ENCODE results near the gene VAV2.

VAV2 gene

DNA sequence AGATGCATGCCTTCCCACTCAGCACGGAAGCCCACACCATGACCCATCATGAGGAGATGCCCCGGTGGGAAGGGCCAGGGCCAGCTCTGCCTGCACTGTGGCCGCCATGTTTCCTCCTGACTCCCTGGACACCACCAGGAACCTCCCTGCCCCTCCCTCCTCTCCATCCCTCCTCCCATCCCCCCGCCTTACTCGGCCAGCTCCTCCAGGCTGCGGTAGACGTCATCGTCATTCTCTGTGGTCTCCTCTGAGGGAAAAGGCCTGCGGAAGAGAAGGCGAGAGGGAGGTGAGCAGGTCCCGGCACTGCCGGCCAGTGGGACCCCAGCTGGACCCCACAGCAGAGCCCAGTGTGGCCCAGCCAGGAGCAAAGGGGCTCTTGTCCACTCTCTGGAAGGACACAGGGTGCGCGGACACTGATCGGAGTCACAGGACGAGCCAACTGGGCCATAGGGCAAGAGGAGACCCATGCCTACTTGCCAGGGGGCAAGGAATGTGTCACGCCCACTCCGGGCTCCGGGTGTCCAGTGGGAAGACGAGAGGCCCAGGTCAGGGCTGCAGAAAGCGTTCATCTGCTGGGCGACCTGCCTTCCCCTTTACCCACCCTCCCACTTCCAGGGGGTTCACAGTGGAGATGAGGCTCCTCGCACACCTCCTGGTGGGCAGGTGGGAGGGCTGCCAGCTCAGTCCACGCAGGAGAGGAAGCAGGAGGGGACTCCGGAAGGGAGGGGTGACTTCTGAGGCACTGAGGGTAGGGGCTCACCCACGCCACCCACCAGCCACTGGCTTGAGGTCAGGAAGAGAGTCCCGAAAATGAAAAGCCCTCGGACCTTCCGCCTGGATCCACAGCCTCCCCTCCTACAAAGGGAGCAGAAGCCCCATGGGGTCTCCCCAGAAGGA is 157.8 kb downstream of the VAV2 start:
- Histone ChIP-seq H3K36me3 (peaks cover 0 to 42% (median 10%) of the 10 kb centered on the region in 11 experiments; a peak in 9 of 22 replicates), H3K27ac (no peak overlapping the region)
- TF ChIP-seq Cebpa-rat (IDR thresholded peaks at IDR 0.05) = no peak

DNA sequence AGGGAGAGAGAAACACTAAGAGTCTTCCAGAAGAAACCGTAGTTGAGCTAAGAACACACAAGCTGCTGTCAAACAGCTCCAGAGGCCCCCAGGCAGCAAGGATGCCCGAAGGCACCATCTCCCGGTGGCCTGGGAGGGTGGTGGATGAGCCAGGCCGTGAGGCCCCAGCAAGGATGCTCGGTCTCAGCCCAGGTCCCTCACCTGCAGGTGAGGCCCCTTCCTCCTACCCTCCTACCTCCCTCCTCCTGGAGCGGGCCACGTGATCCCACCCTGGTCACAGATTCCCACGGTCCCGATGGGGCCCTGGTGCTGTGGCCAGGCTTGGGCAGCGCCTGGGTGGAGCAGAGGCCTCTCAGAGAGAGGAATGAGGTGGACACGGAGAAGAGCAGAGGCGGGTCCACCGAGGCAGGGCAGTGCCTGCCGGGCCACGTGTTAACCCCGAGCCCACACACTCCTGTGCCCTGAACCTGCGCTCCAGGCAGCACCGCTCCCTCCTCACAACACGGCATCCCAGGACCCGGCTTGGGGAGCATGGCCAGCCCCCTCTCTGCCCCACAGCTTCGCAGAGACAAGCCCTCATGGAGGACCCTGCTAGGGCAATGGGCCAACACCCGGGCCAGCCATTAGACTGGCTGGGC is 158.6 kb downstream of the VAV2 start:
- no peak for TF ChIP-seq Cebpa-rat (IDR thresholded peaks at IDR 0.05)
- H3K9ac ChIP-seq = no peak overlapping the region
- H3K9me3 ChIP-seq (replicated peaks in 1 of 11) = no peaks in the 10 kb centered on the region
- no peak overlapping the region for H3K4me2 ChIP-seq
- peaks cover 0 to 61% (median 18%) of the 10 kb centered on the region in 11 experiments; a peak in 14 of 22 replicates for H4K20me1 ChIP-seq
- no peak overlapping the region for H3K27ac ChIP-seq
- H3K4me3 ChIP-seq = no peak overlapping the region
- no peaks in the 10 kb centered on the region for H3K27me3 ChIP-seq
- H3K4me1 ChIP-seq = peaks cover 8 to 17% (median 11%) of the 10 kb centered on the region in 10 experiments; a peak in 19 of 20 replicates
- peaks cover 0 to 47% (median 11%) of the 10 kb centered on the region in 11 experiments; a peak in 9 of 22 replicates for H3K36me3 ChIP-seq

More for the DNA sequence above, 157.8 kb downstream of the VAV2 start:
- H3K4me1 ChIP-seq = peaks cover 9 to 17% (median 11%) of the 10 kb centered on the region in 10 experiments; a peak in 19 of 20 replicates
- no peak overlapping the region for H3K4me3 ChIP-seq
- peaks cover 0 to 53% (median 18%) of the 10 kb centered on the region in 11 experiments; a peak in 14 of 22 replicates for H4K20me1 ChIP-seq
- H3K27me3 ChIP-seq = no peaks in the 10 kb centered on the region
- no peak overlapping the region for H3K9ac ChIP-seq
- no peak overlapping the region for H3K4me2 ChIP-seq
- no peaks in the 10 kb centered on the region for H3K9me3 ChIP-seq (replicated peaks in 1 of 11)

DNA sequence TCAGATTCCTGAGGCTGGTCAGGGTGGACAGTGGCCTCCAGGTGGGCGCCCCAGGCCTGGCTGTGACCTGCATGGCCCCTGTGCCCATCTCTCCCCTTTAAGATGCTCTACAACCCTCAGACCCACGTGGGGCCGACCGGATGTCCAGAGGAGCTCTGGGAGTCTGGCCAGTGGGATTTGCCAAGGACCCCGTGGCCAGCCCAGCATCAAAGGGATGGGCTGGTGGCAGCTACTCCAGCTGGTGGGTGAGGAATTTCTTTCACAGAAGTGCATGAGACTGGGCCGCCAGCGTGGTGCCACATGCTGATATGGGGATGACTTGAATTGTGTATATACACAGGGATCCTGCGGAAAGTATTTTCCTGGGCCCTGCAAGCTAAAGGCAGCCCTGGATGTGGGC is 159.2 kb downstream of the VAV2 start:
- H3K27me3 ChIP-seq = no peaks in the 10 kb centered on the region
- H3K4me3 ChIP-seq = no peak overlapping the region
- H3K4me1 ChIP-seq = peaks cover 8 to 17% (median 11%) of the 10 kb centered on the region in 10 experiments; a peak in 19 of 20 replicates
- H3K36me3 ChIP-seq = peaks cover 0 to 50% (median 11%) of the 10 kb centered on the region in 11 experiments; a peak in 9 of 22 replicates
- no peak overlapping the region for H3K27ac ChIP-seq
- H4K20me1 ChIP-seq = peaks cover 0 to 64% (median 18%) of the 10 kb centered on the region in 11 experiments; a peak in 14 of 22 replicates
- no peaks in the 10 kb centered on the region for H3K9me3 ChIP-seq (replicated peaks in 1 of 11)
- H3K9ac ChIP-seq = no peak overlapping the region
- H3K4me2 ChIP-seq = no peak overlapping the region
- no peak for TF ChIP-seq Cebpa-rat (IDR thresholded peaks at IDR 0.05)

GRCh38 chr9:133830711-133831110 is 161.4 kb downstream of the VAV2 start:
- no peak for TF ChIP-seq Cebpa-rat (IDR thresholded peaks at IDR 0.05)
- peak overlapping the region in 2 of 11 experiments; percentile 3 to 10; a peak in 2 of 22 replicates for H3K4me2 ChIP-seq
- H3K36me3 ChIP-seq = peaks cover 0 to 50% (median 11%) of the 10 kb centered on the region in 11 experiments; a peak in 9 of 22 replicates

GRCh38 chr9:133830310-133830709 is 161.8 kb downstream of the VAV2 start:
- Histone ChIP-seq H3K9ac (no peak overlapping the region), H3K4me3 (no peak overlapping the region), H3K4me1 (peaks cover 9 to 25% (median 13%) of the 10 kb centered on the region in 10 experiments; a peak in 17 of 20 replicates), H3K27ac (no peak overlapping the region), H3K27me3 (no peaks in the 10 kb centered on the region), H3K4me2 (peak overlapping the region in 2 of 11 experiments; percentile 3; a peak in 1 of 22 replicates), H3K9me3 (replicated peaks in 1 of 11) (no peaks in the 10 kb centered on the region), H4K20me1 (peaks cover 0 to 62% (median 14%) of the 10 kb centered on the region in 11 experiments; a peak in 13 of 22 replicates), H3K36me3 (peaks cover 0 to 50% (median 11%) of the 10 kb centered on the region in 11 experiments; a peak in 9 of 22 replicates)
- no peak for TF ChIP-seq Cebpa-rat (IDR thresholded peaks at IDR 0.05)

More at GRCh38 chr9:133830711-133831110, 161.4 kb downstream of the VAV2 start:
- H3K9me3 ChIP-seq (replicated peaks in 1 of 11) = no peaks in the 10 kb centered on the region
- H3K9ac ChIP-seq = no peak overlapping the region
- no peaks in the 10 kb centered on the region for H3K27me3 ChIP-seq
- H3K4me1 ChIP-seq = peaks cover 13 to 27% (median 16%) of the 10 kb centered on the region in 10 experiments; a peak in 19 of 20 replicates
- H4K20me1 ChIP-seq = peaks cover 0 to 62% (median 13%) of the 10 kb centered on the region in 11 experiments; a peak in 13 of 22 replicates
- no peak overlapping the region for H3K27ac ChIP-seq
- H3K4me3 ChIP-seq = no peak overlapping the region

DNA sequence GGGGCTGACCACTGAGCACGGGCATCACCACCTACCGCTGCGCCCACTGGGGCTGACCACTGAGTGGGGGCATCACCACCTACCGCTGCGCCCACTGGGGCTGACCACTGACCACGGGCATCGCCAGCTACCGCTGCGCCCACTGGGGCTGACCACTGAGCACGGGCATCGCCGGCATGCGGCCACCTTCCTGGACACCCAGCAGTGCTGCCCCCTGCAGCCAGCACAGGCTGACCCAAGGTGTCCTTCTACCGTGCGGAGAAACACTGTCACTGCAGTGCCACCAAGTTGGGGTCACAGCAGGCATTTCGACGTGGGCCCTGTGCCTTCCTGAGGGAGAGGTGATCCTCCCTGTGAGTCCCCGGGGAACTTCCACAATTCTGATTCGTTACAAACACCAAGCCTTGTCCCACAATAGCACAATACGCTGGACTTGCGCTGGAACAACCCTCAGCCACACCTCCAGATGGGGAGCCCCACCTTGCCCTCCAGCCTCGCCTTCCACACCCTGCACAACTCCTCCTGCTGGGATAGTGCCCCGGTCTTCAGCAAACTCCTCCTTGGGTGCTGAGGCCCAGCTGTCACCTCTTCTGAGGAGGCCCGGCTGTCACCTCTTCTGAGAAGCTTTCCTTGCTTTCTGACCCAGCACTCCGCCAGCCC is 163.7 kb downstream of the VAV2 start:
- no peak for TF ChIP-seq Cebpa-rat (IDR thresholded peaks at IDR 0.05)
- Histone ChIP-seq H3K4me1 (peaks cover 19 to 31% (median 23%) of the 10 kb centered on the region in 10 experiments), H3K9ac (no peak overlapping the region), H3K4me2 (no peak overlapping the region), H3K9me3 (replicated peaks in 1 of 11) (no peaks in the 10 kb centered on the region), H3K27ac (no peak overlapping the region), H3K4me3 (no peak overlapping the region), H3K27me3 (no peaks in the 10 kb centered on the region), H4K20me1 (peaks cover 0 to 63% (median 25%) of the 10 kb centered on the region in 11 experiments; a peak in 16 of 22 replicates), H3K36me3 (peaks cover 0 to 37% (median 9%) of the 10 kb centered on the region in 11 experiments; a peak in 9 of 22 replicates)

DNA sequence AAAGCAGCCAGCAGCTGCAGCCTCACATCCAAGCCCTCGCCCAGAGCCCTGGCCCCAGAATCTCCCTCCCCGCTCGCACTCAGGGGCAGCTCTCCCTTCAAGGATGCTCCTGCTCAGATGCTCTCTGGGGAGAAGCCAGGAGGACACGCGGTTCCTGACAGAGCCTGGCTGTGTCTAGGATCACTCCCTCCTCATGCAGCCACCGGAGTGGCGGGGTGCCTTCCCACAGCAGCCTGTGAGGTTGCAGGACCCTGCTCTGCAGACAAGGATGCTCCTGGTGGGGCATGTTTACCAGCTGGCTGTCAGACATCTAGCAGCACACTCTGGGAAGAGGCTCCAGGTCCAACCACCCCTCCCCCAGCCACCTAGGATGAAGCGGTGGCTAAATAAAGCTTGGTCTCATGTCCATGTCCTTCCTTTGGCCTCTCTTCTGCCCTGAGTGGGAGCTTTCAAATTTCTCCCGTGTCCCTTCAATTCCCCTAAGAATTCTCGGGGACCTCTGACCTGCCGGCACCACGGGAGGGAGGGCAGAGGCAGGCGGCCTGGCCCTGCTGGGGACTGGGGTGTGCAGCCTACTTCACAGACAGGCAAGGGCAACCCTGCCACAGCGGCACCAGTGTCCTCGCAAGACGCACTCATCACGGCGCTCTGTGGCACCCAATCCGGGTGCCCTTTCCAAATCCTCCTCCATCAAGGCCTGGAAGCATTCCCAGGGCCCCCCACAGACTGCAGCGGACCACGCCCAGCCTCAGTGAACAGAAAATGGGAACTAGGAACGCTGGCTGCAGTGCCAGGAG is 165.6 kb downstream of the VAV2 start:
- Histone ChIP-seq H3K4me3 (no peak overlapping the region), H3K4me1 (peaks cover 38 to 51% (median 43%) of the 10 kb centered on the region in 10 experiments), H3K27me3 (no peaks in the 10 kb centered on the region), H4K20me1 (peaks cover 0 to 67% (median 32%) of the 10 kb centered on the region in 11 experiments; a peak in 17 of 22 replicates), H3K36me3 (peaks cover 0 to 21% (median 6%) of the 10 kb centered on the region in 11 experiments; a peak in 8 of 22 replicates), H3K27ac (0 out of 22 replicates have a peak overlapping the region, but pooled peaks of 1 of the 11 experiments have one; percentile 15), H3K9ac (peak overlapping the region in 1 of 11 experiments; percentile 2; a peak in 2 of 22 replicates), H3K9me3 (replicated peaks in 1 of 11) (no peaks in the 10 kb centered on the region), H3K4me2 (peak overlapping the region in 5 of 11 experiments; percentile 2 to 35 (median 7); a peak in 4 of 22 replicates)
- no peak for TF ChIP-seq Cebpa-rat (IDR thresholded peaks at IDR 0.05)
